Transverse colon (tissue), 4 donors: ENCODE results near the gene AOPEP. TPM values are rescaled to one million over a fixed set of nuclear protein-coding genes. Genes with fewer than 3 reads are reported as not detected.

Source experiments
- DNase-seq: peaks from one replicate; pipeline ENCODE4 v3.0.0-alpha.2; 2019
- H3K27ac ChIP-seq, 4 donors: fragments of 200-600 bp; sonication (generic); 2 replicates each; pipeline ENCODE4 v1.5.1; 2016 to 2018; ENCODE audit warnings: inconsistent platforms in 4 of 4
- H3K27me3 ChIP-seq: fragments of 200-600 bp; sonication (generic); 2 replicates; pipeline ENCODE4 v1.5.1; 2017; ENCODE audit warnings: inconsistent platforms
- H3K36me3 ChIP-seq, 4 donors: fragments of 200-600 bp; sonication (generic); 2 replicates each; pipeline ENCODE4 v1.5.1; 2017 to 2019; ENCODE audit warnings: inconsistent platforms in 4 of 4
- H3K4me1 ChIP-seq, 4 donors: fragments of 200-600 bp; sonication (generic); 2 replicates each; pipeline ENCODE4 v1.5.1; 2017 to 2020; ENCODE audit warnings: inconsistent platforms in 4 of 4
- H3K4me3 ChIP-seq, 4 donors: fragments of 200-600 bp; sonication (generic); 1 replicate in 1 of 4; 2 replicates in 3 of 4; pipeline versions ENCODE4 v1.5.1 to v1.6.1; 2017 to 2019; ENCODE audit warnings: inconsistent platforms in 4 of 4
- H3K9me3 ChIP-seq, 2 donors: fragments of 200-600 bp; sonication (generic); 2 replicates each; pipeline ENCODE4 v1.5.1; 2017 to 2019; ENCODE audit warnings: inconsistent platforms in 2 of 2
- CTCF ChIP-seq, 5 experiments: fragments of 200-600 bp in 3 of 5; fragments of 450-650 bp in 2 of 5; sonication (generic) in 3 of 5; IDR thresholded peaks; 1 replicate in 2 of 5; 2 replicates in 3 of 5; pipeline ENCODE4 v1.5.1; 2016 to 2017; ENCODE audit warnings: antibody characterized with exemption in 5 of 5, inconsistent platforms in 3 of 5, mild to moderate bottlenecking in 2 of 5, moderate library complexity in 1 of 5
- EP300 ChIP-seq: sonication (generic); formaldehyde crosslinking; IDR thresholded peaks from one replicate; pipeline ENCODE4 v1.6.1; 2017; ENCODE audit warnings: antibody characterized with exemption, low read depth
- POLR2A ChIP-seq: fragments of 450-650 bp; IDR thresholded peaks from one replicate; pipeline ENCODE4 v1.6.1; 2016; ENCODE audit warnings: antibody characterized with exemption, mild to moderate bottlenecking, moderate library complexity
- POLR2AphosphoS5 ChIP-seq, 3 donors: sonication (generic); formaldehyde crosslinking; IDR thresholded peaks; one replicate each; pipeline ENCODE4 v1.6.1; 2016; ENCODE audit warnings: antibody characterized with exemption in 3 of 3
- WGBS, 2 donors: methylation state at CpG; one replicate each; pipeline ENCODE4 v1.1.5; 2018; ENCODE audit warnings: low coverage in 1 of 2; 5-methylcytosine and 5-hydroxymethylcytosine counted together
- in situ Hi-C, 4 donors: fragments of 200-750 bp; cut with MboI; loops; one replicate each; pipeline versions ENCODE4 v1.15.0 to v1.15.1; 2017; ENCODE audit warnings: low sequenced_read_pairs in 3 of 4, low pct_ligation_motif_present in 1 of 4, low pct_unique_long_range_greater_than_20kb in 1 of 4
- intact Hi-C: fragments of 100-400 bp; cut with DNase I; formaldehyde crosslinking; loops from one replicate; pipeline ENCODE4 v1.15.1; 2023; ENCODE audit warnings: low total_unique reads
- total RNA-seq, 4 donors: library from RNA; depleted of rRNA; stranded (reverse); fragments of >200 nt; gene quantifications; one replicate each; pipeline ENCODE4 v1.1.0, GENCODE V29; 2016

The AOPEP gene
- total RNA-seq, 4 donors from 2014 or later, result 53.0 to 129 (median 92.7) TPM

DNA sequence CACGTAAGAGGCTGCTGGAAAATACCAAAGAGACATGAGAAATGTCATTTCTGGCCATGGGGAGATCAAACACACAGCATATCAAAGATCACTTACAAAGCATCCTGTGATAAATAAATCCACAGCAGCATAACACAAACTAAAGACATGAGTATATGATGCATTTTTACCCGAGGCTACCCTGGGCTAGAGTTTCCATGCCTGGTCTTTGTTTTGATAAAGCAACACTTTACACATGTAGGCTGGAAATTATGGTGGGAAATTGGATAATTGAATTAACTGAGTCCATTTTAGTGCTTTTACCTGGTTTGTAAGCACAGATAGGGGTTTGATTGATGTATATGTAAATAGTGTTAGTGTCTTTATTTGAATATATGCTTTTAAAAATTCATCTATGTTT lies 288.4 kb downstream of the AOPEP start:
- in situ Hi-C loops (no loop called here), intact Hi-C loops (no loop called here)
- TF ChIP-seq POLR2A (no peak), POLR2AphosphoS5 (IDR thresholded peaks at IDR 0.05) (peak in 1 of 3 donors; percentile 15)
- DNase-seq, result no peak
- WGBS, 2 donors, result 36 to 55% methylated on average over 2 of the region's 2 CpGs
- H3K27ac ChIP-seq, result peak overlapping the region; percentile 42 to 97 (median 51)
- H3K4me3 ChIP-seq, result no peak overlapping the region
- peaks cover 0 to 19% (median 7%) of the 10 kb centered on the region in 4 donors for H3K36me3 ChIP-seq
- no peaks in the 10 kb centered on the region for H3K27me3 ChIP-seq
- no peaks in the 10 kb centered on the region for H3K9me3 ChIP-seq
- peaks cover 4 to 65% (median 24%) of the 10 kb centered on the region in 4 donors for H3K4me1 ChIP-seq

DNA sequence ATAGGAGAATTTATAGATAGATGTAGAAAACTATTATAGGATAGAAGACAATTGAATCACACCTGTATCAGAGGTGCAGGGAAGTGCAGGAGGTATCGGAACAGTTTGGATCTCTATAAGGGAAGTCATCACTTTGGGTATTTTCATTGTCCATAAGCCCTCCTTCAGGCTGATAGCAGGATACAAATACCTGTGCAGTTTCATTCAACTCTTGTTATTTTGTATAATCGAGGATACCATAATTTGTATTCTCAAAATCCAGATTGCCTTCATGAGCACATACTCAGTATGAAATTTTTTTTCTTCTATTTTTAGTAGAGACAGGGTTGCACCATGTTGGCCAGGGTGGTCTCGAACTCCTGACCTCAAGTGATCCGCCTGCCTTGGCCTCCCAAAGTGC lies 289.1 kb downstream of the AOPEP start:
- Histone ChIP-seq H3K9me3 (no peaks in the 10 kb centered on the region), H3K4me1 (peaks cover 9 to 65% (median 24%) of the 10 kb centered on the region in 4 donors), H3K27ac (peak overlapping the region; percentile 17 to 97 (median 44)), H3K4me3 (no peak overlapping the region), H3K36me3 (peaks cover 0 to 21% (median 10%) of the 10 kb centered on the region in 4 donors), H3K27me3 (no peaks in the 10 kb centered on the region)
- DNase-seq, result no peak
- WGBS, 2 donors, result 86 to 96% methylated on average over 3 to 4 of the region's 4 CpGs
- intact Hi-C loops (no loop called here), in situ Hi-C loops (no loop called here)
- TF ChIP-seq EP300 (no peak), CTCF (IDR thresholded peaks at IDR 0.05) (no peak), POLR2A (no peak), POLR2AphosphoS5 (IDR thresholded peaks at IDR 0.05) (no peak)

GRCh38 chr9:95017062-95017461 lies 290.6 kb downstream of the AOPEP start:
- Histone ChIP-seq H3K4me3 (no peak overlapping the region), H3K4me1 (peaks cover 9 to 67% (median 21%) of the 10 kb centered on the region in 4 donors), H3K9me3 (no peaks in the 10 kb centered on the region), H3K27me3 (no peaks in the 10 kb centered on the region), H3K36me3 (peaks cover 0 to 21% (median 10%) of the 10 kb centered on the region in 4 donors), H3K27ac (peak overlapping the region; percentile 45 to 97 (median 76))
- in situ Hi-C loops (no loop called here), intact Hi-C loops (no loop called here)
- no peak for DNase-seq
- no peak for TF ChIP-seq POLR2AphosphoS5 (IDR thresholded peaks at IDR 0.05)
- TF ChIP-seq CTCF (IDR thresholded peaks at IDR 0.05), result no peak
- no peak for TF ChIP-seq EP300
- TF ChIP-seq POLR2A, result no peak
- 74 to 76% methylated on average over 1 of the region's 1 CpG for WGBS, 2 donors

DNA sequence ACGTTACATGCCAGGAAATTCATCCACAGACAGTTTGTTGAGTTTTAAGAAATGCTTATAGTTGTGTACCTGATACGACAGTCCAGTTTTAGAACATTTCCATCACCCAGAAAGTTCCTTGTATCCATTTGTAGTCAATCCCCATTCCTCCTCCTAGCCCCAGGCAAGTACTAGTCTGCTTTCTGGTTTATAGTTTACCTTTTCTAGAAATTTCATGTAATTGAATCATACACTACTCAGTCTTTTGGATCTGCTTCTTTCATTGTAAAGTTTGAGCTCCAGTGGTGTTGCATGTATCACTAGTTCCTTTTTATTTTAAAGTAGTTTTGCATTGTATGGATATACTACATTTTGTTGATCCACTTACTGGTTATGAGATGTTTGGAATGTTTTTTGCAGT lies 291.2 kb downstream of the AOPEP start:
- no peaks in the 10 kb centered on the region for H3K9me3 ChIP-seq
- intact Hi-C loops (no loop called here), in situ Hi-C loops (no loop called here)
- peak overlapping the region; percentile 66 to 97 (median 76) for H3K27ac ChIP-seq
- peaks cover 0 to 21% (median 10%) of the 10 kb centered on the region in 4 donors for H3K36me3 ChIP-seq
- TF ChIP-seq EP300 (no peak), POLR2AphosphoS5 (IDR thresholded peaks at IDR 0.05) (no peak), CTCF (IDR thresholded peaks at IDR 0.05) (no peak), POLR2A (no peak)
- H3K27me3 ChIP-seq, result no peaks in the 10 kb centered on the region
- WGBS, 2 donors, result 83 to 91% methylated on average over 2 of the region's 2 CpGs
- DNase-seq, result no peak
- H3K4me1 ChIP-seq, result peaks cover 9 to 66% (median 23%) of the 10 kb centered on the region in 4 donors
- no peak overlapping the region for H3K4me3 ChIP-seq
